Calu3 (cell line): Measurements from ENCODE around the gene PIEZO1. TPM values are rescaled to one million over a fixed set of nuclear protein-coding genes. Genes with fewer than 3 reads are reported as not detected.

ENCODE experiments used
- BruUV-seq: library from RNA; stranded (reverse); fragments of 400-500 nt; replicated peaks from 2 replicates; lab custom pipeline; 2021; lab: Mats Ljungman, UMichigan
- CTCF ChIA-PET: fragments of 300-600 bp; sonication (Branson Sonifier 250); formaldehyde crosslinking; loops from one replicate; lab custom pipeline; 2022; ENCODE audit warnings: antibody characterized with exemption; lab: Charles Lee
- DNase-seq: peaks from one replicate; pipeline ENCODE4 v3.0.0; 2022
- H3K27ac Mint-ChIP-seq: one replicate; pipeline ENCODE4 v1.8.0; 2022; ENCODE audit warnings: mixed read lengths; ENCODE audit not compliant: unreplicated experiment
- H3K27me3 Mint-ChIP-seq: one replicate; pipeline ENCODE4 v1.8.0; 2022; ENCODE audit warnings: mixed read lengths; ENCODE audit not compliant: unreplicated experiment
- H3K36me3 Mint-ChIP-seq: one replicate; pipeline ENCODE4 v1.8.0; 2022; ENCODE audit warnings: mild to moderate bottlenecking, moderate library complexity, mixed read lengths; ENCODE audit not compliant: insufficient read depth, unreplicated experiment
- H3K4me1 Mint-ChIP-seq: one replicate; pipeline ENCODE4 v1.8.0; 2022; ENCODE audit warnings: mild to moderate bottlenecking, low read depth, mixed read lengths; ENCODE audit not compliant: unreplicated experiment
- H3K4me3 Mint-ChIP-seq: one replicate; pipeline ENCODE4 v1.8.0; 2022; ENCODE audit warnings: mild to moderate bottlenecking, low read depth, moderate library complexity, mixed read lengths; ENCODE audit not compliant: unreplicated experiment
- H3K9me3 Mint-ChIP-seq: one replicate; pipeline ENCODE4 v1.8.0; 2022; ENCODE audit warnings: low read depth, mixed read lengths; ENCODE audit not compliant: unreplicated experiment
- CTCF ChIP-seq: fragments of 200-600 bp; IDR thresholded peaks from one replicate; pipeline ENCODE4 v1.8.0; 2022; ENCODE audit warnings: antibody characterized with exemption; ENCODE audit not compliant: unreplicated experiment
- intact Hi-C: fragments of 100-400 bp; cut with micrococcal nuclease; formaldehyde crosslinking; loops from one replicate; pipeline ENCODE4 v1.10.0; 2022; ENCODE audit not compliant: unreplicated experiment
- total RNA-seq: library from RNA; stranded (reverse); gene quantifications from 2 replicates; pipeline ENCODE4 v1.2.3, GENCODE V29; 2022

Gene PIEZO1
- total RNA-seq, 1 experiment from 2014 or later = 199 TPM

GRCh38 chr16:88804173-88804551 is 19.1 kb upstream of the PIEZO1 start:
- H3K9me3 Mint-ChIP-seq = no peaks in the 10 kb centered on the region
- TF ChIP-seq CTCF = no peak
- TSS peak; percentile 53 for BruUV-seq
- peak overlapping the region; percentile 54 for H3K27ac Mint-ChIP-seq
- DNase-seq = no peak
- H3K4me1 Mint-ChIP-seq = no peaks in the 10 kb centered on the region
- H3K4me3 Mint-ChIP-seq = peak overlapping the region; percentile 80
- H3K27me3 Mint-ChIP-seq = no peaks in the 10 kb centered on the region
- H3K36me3 Mint-ChIP-seq = peaks cover 68% of the 10 kb centered on the region
- CTCF ChIA-PET = no interaction called here
- intact Hi-C loops = no loop called here

GRCh38 chr16:88803264-88803987 is 18.4 kb upstream of the PIEZO1 start, which contains the start of gene CDT1:
CDT1 (plus strand) TSS chr16:88803789; CDS start chr16:88803832, 43 bp downstream.
- DNase-seq = peak; percentile 94
- Mint-ChIP-seq H3K9me3 (no peaks in the 10 kb centered on the region), H3K36me3 (peaks cover 61% of the 10 kb centered on the region), H3K27me3 (no peaks in the 10 kb centered on the region), H3K4me1 (no peaks in the 10 kb centered on the region), H3K27ac (peak within 1 kb of the TSS; percentile 54), H3K4me3 (peak within 1 kb of the TSS; percentile 80)
- CTCF ChIA-PET = no interaction called here
- no peak for TF ChIP-seq CTCF
- intact Hi-C loops = no loop called here
- no TSS peak for BruUV-seq

GRCh38 chr16:88800277-88800592 is 15.2 kb upstream of the PIEZO1 start:
- CTCF ChIA-PET = no interaction called here
- Mint-ChIP-seq H3K27ac (no peak overlapping the region), H3K9me3 (no peaks in the 10 kb centered on the region), H3K36me3 (peaks cover 29% of the 10 kb centered on the region), H3K27me3 (no peaks in the 10 kb centered on the region), H3K4me3 (no peak overlapping the region), H3K4me1 (no peaks in the 10 kb centered on the region)
- no peak for DNase-seq
- no peak for TF ChIP-seq CTCF
- no TSS peak for BruUV-seq
- intact Hi-C loops = no loop called here

- H3K27ac Mint-ChIP-seq = no peak overlapping the region
- CTCF ChIA-PET = interaction anchor here (0.8 kb wide), 1 partner anchor 62 kb away, joined by 3 read pairs; no protein-coding TSS in a partner anchor
- H3K27me3 Mint-ChIP-seq = no peaks in the 10 kb centered on the region
- TF ChIP-seq CTCF = no peak
- no peaks in the 10 kb centered on the region for H3K4me1 Mint-ChIP-seq
- no peaks in the 10 kb centered on the region for H3K9me3 Mint-ChIP-seq
- H3K4me3 Mint-ChIP-seq = no peak overlapping the region
- intact Hi-C loops = no loop called here
- no TSS peak for BruUV-seq
- no peak for DNase-seq
- peaks cover 24% of the 10 kb centered on the region for H3K36me3 Mint-ChIP-seq
Measured at GRCh38 chr16:88799569-88800276, 14.7 kb upstream of the PIEZO1 start.
